Measurements from ENCODE around the gene MCHR1.
A peak's percentile ranks its signal among the peaks of the same experiment; 100 is the strongest.

The MCHR1 gene

GRCh38 chr22:40727070-40727963 is 48.0 kb downstream of the MCHR1 start:
- no peak for DNase-seq (ENCODE audit: low read depth)

GRCh38 chr22:40727964-40728615 is 48.8 kb downstream of the MCHR1 start:
- DNase-seq (ENCODE audit: low read depth), result no peak

GRCh38 chr22:40728731-40729189 is 49.5 kb downstream of the MCHR1 start:
- DNase-seq (ENCODE audit: low read depth), result peak; percentile 11

- no peak for DNase-seq (ENCODE audit: low read depth)
These were observed 50.0 kb downstream of the MCHR1 start for GRCh38 chr22:40729284-40729683.
